MM.1S (cell line): Measurements from ENCODE around the gene NPLOC4.

Experiments
- CTCF ChIP-seq: fragments of 300-600 bp; sonication (generic); IDR thresholded peaks from 2 replicates; pipeline ENCODE4 v1.5.1; 2016; ENCODE audit warnings: antibody characterized with exemption, low read length, mixed read lengths
- EZH2 ChIP-seq: fragments of 300-600 bp; sonication (generic); optimal IDR thresholded peaks from 2 replicates; pipeline ENCODE3; 2017; ENCODE audit warnings: low read depth, mild to moderate bottlenecking, antibody characterized with exemption, low read length, mixed read lengths
- EZH2phosphoT487 ChIP-seq: fragments of 300-600 bp; sonication (generic); IDR thresholded peaks from 2 replicates; pipeline ENCODE4 v1.6.1; 2018; ENCODE audit warnings: antibody characterized with exemption, low read length

- no peak for TF ChIP-seq CTCF
- no peak for TF ChIP-seq EZH2
- no peak for TF ChIP-seq EZH2phosphoT487
Observed at GRCh38 chr17:81646869-81647600, 10.1 kb upstream of the NPLOC4 start.
